Rectal smooth muscle tissue (tissue), 1 donor: ENCODE data around the gene TACR2.
"Not testable (repeated sequence)": the region's sequence is repeated elsewhere in the genome, so short reads cannot be mapped to it uniquely, and the experiment has no call there.

ENCODE experiments used
- H3K27ac ChIP-seq: one replicate; pipeline ENCODE4 v1.7.0; 2013; ENCODE audit warnings: low read depth, low read length, inconsistent platforms
- H3K27me3 ChIP-seq: one replicate; pipeline ENCODE4 v1.7.0; 2013; ENCODE audit warnings: low read length; ENCODE audit not compliant: control insufficient read depth, insufficient read depth
- H3K36me3 ChIP-seq: one replicate; pipeline ENCODE4 v1.7.0; 2013; ENCODE audit warnings: low read length; ENCODE audit not compliant: control insufficient read depth, insufficient read depth
- H3K4me1 ChIP-seq: one replicate; pipeline ENCODE4 v1.7.0; 2013; ENCODE audit warnings: low read length; ENCODE audit not compliant: control insufficient read depth, insufficient read depth
- H3K4me3 ChIP-seq: one replicate; pipeline ENCODE4 v1.7.0; 2013; ENCODE audit warnings: low read length
- H3K9ac ChIP-seq: one replicate; pipeline ENCODE4 v1.7.0; 2013; ENCODE audit warnings: low read length

TACR2 gene

DNA sequence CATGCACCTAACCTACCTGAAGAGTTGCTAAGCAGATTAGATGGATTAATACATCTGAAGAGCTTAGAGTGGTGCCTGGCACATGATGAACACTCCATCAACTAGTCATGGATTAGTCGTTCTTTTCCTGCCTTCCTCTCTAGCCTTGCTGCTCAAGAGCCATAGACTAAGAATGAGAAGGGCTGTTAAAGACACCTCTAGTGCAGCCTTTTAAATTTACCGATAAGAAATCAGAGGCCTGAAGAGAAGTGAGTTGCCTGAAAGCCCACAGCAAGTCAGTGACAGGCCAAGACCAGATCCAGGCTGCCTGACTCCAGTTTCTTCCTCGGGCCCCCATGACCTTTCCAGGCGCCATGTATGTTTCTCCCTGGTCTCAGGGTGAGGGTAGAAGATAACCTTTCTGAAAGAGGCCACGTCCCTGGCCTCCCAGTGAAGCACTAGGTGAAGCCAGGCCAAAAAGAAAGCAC, 41.1 kb upstream of the TACR2 start:
- peaks cover 40% of the 10 kb centered on the region for H3K4me1 ChIP-seq
- no peak overlapping the region for H3K9ac ChIP-seq
- no peak overlapping the region for H3K4me3 ChIP-seq
- no peaks in the 10 kb centered on the region for H3K27me3 ChIP-seq
- peak overlapping the region; percentile 68 for H3K27ac ChIP-seq
- H3K36me3 ChIP-seq, result no peaks in the 10 kb centered on the region

DNA sequence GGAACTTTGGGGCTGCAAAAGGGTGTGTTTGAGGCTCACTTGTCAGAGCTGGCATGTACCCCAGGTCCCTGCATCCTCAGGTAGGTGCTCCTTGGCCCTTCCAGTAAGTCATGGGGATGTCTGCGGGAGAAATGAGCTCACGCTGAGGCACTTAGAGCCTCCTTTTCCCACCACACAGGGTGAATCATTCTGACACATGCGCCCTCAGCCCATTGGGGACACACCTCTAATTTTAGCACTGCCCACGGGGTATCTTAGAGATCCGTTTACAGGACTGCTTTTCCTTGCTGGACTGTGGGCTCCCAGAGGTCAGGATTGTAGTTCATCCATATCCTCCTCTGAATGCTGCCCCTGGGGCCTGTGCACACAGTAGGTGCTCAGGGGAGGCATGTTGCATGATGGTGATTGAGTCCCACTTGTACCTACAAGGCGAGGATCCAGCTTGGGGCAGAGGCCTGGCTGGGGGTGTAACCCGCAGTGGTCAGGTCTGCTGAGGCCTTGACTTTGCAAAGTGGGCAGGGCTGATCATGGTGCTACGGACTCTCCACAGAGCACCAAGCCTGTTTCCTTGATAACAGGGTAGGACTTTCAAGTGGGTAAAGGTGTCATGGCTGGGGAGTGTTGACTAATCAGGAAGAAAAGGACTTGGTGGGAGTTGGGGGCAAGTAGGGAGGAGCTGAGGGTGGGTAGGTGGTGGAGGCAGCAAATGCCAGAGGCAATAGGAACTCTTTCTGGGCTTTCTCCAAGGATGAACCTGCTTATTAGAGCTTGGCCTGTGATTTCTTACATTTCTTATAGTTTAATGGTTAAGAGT, 40.4 kb upstream of the TACR2 start:
- Histone ChIP-seq H3K27ac (peak overlapping the region; percentile 68), H3K4me1 (peaks cover 41% of the 10 kb centered on the region), H3K4me3 (no peak overlapping the region), H3K9ac (no peak overlapping the region), H3K27me3 (no peaks in the 10 kb centered on the region), H3K36me3 (no peaks in the 10 kb centered on the region)

DNA sequence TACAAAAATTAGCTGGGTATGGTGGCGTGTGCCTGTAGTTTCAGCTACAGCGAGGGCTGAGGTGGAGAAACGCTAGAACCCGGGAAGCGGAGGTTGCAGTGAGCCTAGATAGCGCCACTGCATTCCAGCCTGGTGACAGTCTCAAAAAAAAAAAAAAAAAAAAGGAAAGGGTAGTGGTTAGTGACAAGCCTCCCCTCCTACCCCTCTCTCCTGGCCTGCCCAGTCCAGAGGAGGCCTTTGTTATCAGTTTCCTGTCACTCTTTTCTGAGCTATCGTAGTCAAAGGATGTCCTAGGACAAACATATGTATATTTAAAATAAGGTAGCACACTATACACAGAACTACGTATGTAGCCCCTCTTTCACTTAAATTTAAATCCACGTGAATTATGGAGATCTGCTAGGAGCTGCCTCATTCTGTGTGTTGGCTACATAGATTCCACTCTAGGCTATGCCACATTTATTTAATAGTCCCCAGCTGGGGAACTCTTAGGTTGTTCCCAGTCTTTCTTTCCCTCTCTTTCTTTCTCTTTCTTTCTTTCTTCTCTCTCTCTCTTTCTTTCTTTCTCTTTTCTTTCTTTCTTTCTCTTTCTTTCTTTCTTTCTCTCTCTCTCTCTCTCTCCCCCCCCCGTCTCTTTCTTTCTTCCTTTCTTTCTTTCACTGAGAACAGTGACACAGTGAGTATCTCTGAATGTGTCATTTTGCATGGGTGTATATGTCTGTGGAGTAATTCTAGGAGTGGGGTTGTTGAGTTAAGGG, 38.5 kb upstream of the TACR2 start:
- Histone ChIP-seq H3K4me1 (peaks cover 36% of the 10 kb centered on the region), H3K9ac (no peak overlapping the region), H3K36me3 (no peaks in the 10 kb centered on the region), H3K27ac (no peak overlapping the region), H3K27me3 (no peaks in the 10 kb centered on the region), H3K4me3 (no peak overlapping the region)

DNA sequence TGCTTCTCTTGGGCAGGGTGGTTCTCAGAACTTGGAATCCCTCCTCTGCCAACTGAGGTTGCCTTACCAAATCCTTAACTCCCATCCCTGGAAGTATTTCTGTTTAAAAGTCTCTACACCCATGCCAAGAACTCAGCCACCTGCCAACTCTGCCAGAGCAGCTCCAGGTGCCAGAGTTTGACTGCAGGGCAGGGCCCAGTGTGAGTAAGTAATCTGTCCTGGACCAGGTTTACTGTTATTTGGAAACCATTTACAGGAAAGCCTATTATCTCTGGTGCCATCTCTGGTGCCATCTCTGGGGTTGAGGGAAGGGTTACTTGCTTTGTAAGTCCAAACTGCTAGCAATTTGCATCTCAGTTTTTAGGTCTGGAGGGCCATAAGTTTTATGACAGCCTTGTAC, 37.1 kb upstream of the TACR2 start:
- Histone ChIP-seq H3K36me3 (no peaks in the 10 kb centered on the region), H3K4me1 (peaks cover 34% of the 10 kb centered on the region), H3K4me3 (peak overlapping the region; percentile 1), H3K27ac (peak overlapping the region; percentile 65), H3K9ac (no peak overlapping the region), H3K27me3 (no peaks in the 10 kb centered on the region)

DNA sequence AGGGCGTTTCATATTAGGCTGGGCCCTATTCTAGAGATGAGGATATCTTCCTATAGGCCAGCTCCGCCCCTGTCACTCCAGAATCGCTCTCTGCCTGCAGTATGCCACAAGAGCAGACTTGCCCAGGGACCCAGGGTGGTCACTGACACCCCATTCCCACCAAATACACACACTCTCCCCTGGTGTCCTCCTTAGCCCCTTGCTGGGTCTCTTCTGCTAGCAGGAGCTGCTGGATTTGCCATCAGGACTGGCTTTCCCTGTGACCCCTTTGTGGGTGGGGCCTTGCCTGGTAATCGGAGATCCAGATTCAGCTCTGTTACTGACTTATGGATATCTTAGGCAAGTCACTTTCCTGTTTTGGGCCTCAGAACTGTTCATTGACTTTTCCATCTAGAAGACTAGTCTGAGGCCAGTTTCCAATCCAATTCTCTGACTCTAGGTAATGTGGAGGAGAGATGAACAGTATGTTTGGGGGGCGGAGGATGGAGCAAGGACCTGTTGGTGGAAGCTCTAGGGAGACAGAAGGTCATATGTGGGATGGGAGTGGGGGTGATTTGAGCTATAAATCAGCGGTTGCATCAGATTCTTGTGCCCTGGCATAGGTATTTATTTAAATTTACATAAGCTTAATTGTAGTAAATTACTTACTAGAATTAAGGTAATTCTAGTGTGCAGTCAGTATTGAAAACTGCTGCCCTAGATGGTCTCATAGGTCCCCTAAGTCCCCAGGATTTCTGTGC, 36.1 kb upstream of the TACR2 start:
- Histone ChIP-seq H3K4me3 (peak overlapping the region; percentile 42), H3K4me1 (peaks cover 26% of the 10 kb centered on the region), H3K27me3 (no peaks in the 10 kb centered on the region), H3K27ac (peak overlapping the region; percentile 65), H3K36me3 (no peaks in the 10 kb centered on the region), H3K9ac (no peak overlapping the region)

DNA sequence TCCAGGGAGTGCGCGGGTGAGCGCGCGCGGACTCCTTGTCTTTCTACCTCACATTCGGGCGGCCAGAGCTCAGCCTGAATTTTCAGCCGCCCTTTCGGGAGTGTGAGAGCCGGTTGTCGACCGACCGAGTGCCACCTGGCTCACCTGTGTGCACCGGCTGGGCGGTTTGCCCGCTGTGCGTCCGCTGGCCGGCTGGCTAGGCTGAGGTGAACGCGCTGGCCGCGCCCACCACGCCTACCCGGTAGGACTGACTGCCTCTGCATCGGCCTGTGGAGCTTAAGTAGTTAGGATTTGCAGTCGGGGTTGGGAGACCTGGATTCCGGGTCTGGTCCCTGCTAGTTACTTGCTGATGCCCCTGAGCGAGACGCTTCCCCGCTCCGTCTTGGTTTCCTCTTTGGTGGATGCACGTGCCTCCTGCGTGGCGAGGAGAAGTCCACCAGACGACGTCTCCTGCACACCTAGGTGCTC, 35.1 kb upstream of the TACR2 start:
- H3K9ac ChIP-seq, result peak overlapping the region; percentile 54

DNA sequence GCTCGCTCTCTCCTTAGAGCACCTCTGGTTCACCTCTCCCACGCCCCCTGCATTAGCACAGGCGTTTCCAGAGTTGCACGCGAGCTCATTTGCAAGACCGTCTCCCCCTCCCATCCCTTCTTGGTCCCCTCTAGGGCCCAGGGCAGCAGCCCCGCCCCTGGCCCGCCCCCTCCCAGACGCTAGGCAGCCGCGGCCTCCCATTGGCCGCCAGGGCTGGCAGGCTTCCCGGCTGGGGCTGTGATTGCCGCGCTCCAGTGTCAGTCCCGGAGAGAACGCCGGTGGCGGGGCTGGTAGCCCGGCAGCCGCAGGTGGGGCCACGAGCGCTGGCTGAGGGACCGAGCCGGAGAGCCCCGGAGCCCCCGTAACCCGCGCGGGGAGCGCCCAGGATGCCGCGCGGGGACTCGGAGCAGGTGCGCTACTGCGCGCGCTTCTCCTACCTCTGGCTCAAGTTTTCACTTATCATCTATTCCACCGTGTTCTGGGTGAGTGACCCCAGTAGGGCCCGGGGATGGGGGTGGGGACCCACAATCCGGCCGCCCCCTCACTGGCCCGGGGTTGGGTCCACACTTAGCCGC, 34.6 kb upstream of the TACR2 start, which contains the start of gene TSPAN15:
TSS of gene TSPAN15 (plus strand) at position 257 of the 575 bp plus-strand sequence. CDS start at position 387, 130 bp downstream.
- Histone ChIP-seq H3K27me3 (no peaks in the 10 kb centered on the region), H3K4me3 (peak within 1 kb of the TSS; percentile 88), H3K9ac (peak within 1 kb of the TSS; percentile 54), H3K27ac (peak within 1 kb of the TSS; percentile 90), H3K36me3 (no peaks in the 10 kb centered on the region), H3K4me1 (peaks cover 28% of the 10 kb centered on the region)

More for the DNA sequence above, 35.1 kb upstream of the TACR2 start:
- Histone ChIP-seq H3K4me1 (peaks cover 26% of the 10 kb centered on the region), H3K27me3 (no peaks in the 10 kb centered on the region), H3K4me3 (peak overlapping the region; percentile 88), H3K36me3 (no peaks in the 10 kb centered on the region), H3K27ac (peak overlapping the region; percentile 90)

DNA sequence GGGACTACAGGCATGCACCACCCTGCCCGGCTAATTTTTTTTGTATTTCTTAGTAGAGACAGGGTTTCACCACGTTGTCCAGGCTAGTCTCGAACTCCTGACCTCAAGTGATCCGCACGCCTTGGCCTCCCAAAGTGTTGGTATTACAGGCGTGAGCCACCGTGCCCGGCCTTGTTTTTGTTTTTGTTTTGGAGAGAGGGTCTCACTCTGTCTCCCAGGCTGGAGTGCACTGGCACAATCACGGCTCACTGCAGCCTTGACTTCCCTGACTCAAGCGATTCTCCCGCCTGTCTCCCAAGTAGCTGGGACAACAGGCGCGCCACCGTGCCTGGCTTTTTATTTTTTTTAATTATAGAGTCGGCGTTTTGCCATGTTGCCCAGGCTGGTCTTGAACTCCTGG, 33.7 kb upstream of the TACR2 start:
- H3K27me3 ChIP-seq, H3K36me3 ChIP-seq, H3K9ac ChIP-seq, H3K4me3 ChIP-seq: not testable (repeated sequence)
- Histone ChIP-seq H3K27ac (peak overlapping the region; percentile 70), H3K4me1 (peaks cover 28% of the 10 kb centered on the region)

DNA sequence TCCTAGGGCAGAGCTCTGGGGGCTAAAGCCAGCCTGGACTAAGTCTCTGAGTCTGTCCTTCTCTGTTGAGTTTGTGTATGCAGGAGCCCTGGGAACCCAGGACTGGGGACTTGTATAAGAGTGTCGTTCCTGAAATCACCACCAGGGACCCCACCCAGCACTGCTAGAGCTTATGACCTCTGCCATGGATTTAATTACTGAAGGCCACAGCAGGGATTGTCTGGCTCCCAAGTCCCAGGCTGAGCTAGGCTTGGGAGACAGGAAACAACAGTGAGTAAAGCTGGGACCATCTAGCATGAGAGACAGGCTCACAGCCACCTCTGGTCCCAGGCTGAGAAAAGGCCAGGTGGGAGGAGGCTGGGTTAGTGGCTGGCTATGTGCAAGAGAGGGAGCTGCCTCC, 33.1 kb upstream of the TACR2 start:
- no peaks in the 10 kb centered on the region for H3K36me3 ChIP-seq
- peak overlapping the region; percentile 70 for H3K27ac ChIP-seq
- H3K4me3 ChIP-seq, result no peak overlapping the region
- H3K27me3 ChIP-seq, result no peaks in the 10 kb centered on the region
- no peak overlapping the region for H3K9ac ChIP-seq
- H3K4me1 ChIP-seq, result peaks cover 28% of the 10 kb centered on the region

DNA sequence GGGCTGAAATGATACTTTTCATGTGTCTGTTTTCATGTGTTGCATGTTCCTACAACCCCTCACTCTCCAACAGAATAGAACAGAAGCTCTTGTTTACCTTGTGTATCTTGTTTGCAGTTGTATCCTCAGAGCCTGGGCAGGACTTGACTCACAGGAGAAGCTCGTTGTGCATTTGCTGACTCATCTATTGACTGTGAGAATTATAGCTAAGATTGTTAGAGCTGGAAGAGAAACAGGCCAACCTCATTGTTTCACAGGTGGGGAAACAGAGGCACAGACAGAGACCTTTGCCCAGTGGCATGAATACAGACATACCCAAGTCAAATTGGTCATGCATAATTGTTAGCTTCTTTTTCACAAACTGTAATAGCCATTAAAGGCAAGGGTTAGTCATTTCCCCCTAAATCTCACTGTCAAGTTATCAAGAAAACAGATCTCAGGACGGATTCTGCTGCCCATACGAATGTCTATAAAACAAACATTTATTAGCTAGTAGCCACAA, 30.0 kb upstream of the TACR2 start:
- Histone ChIP-seq H3K27me3 (no peaks in the 10 kb centered on the region), H3K4me1 (peaks cover 14% of the 10 kb centered on the region), H3K36me3 (no peaks in the 10 kb centered on the region), H3K4me3 (no peak overlapping the region), H3K9ac (no peak overlapping the region), H3K27ac (no peak overlapping the region)

DNA sequence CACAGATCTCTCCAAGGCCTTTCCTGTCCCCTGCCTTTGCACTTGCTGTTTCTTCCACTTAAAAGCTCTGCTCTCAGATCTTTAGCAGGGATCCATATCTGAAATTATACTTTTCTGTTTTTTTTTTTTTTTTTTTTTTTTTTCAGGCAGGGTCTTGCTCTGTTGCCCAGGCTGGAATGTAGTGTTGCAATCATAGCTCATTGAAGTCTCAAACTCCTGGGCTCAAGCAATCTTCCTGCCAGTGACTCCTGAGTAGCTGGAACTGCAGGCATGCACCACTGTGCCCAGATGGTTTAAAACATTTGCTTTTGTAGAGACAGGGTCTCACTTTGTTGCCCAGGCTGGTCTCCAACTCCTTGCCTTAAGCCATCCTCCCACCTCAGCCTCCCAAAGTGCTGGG, 29.5 kb upstream of the TACR2 start:
- no peak overlapping the region for H3K27ac ChIP-seq
- no peaks in the 10 kb centered on the region for H3K36me3 ChIP-seq
- H3K4me1 ChIP-seq, result peaks cover 14% of the 10 kb centered on the region
- no peak overlapping the region for H3K9ac ChIP-seq
- H3K27me3 ChIP-seq, result no peaks in the 10 kb centered on the region
- no peak overlapping the region for H3K4me3 ChIP-seq
